ENCODE measurements around the gene UBE2J2. TPM values are rescaled to one million over a fixed set of nuclear protein-coding genes. Genes with fewer than 3 reads are reported as not detected.

The UBE2J2 gene
- total and polyA plus RNA-seq, 2 experiments from 2014 or later: 49.7 to 63.5 TPM

DNA sequence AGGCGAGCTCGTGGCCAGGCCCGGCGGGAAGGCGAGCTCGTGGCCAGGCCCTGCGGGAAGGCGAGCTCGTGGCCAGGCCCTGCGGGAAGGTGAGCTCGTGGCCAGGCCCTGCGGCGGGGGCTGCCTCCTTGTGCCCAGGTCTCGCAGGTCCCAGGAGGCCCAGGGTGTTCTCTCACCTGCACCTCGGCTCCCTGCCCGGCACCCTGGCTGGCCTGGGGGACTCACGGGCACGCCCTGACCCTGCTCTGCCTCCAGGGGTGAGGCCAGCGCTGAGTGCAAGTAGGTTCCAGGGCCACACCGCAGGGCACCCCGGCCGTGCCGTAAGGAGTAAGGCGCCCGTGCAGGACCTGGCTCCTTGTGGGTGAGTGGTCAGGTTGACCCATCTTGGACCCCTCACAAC is 46.3 kb downstream of the UBE2J2 start:
- Histone ChIP-seq H3K9ac (no peak overlapping the region), H2AFZ (no peak overlapping the region), H3K36me3 (ENCODE audit: low read depth) (no peaks in the 10 kb centered on the region; the same call in 1 of the 2 replicates), H4K20me1 (ENCODE audit: insufficient read depth) (no peaks in the 10 kb centered on the region), H3K4me3 (no peak overlapping the region), H3K79me2 (ENCODE audit: insufficient read depth) (peaks cover 82% of the 10 kb centered on the region), H3K9me2 (ENCODE audit: insufficient read depth) (no peaks in the 10 kb centered on the region), H3K27ac (no peak overlapping the region), H3K4me2 (ENCODE audit: unreplicated experiment) (no peak overlapping the region), H3K4me1 (ENCODE audit: insufficient read depth) (peaks cover 7% of the 10 kb centered on the region; the same call in 1 of the 2 replicates), H3F3A (ENCODE audit: insufficient read depth) (peaks cover 12% of the 10 kb centered on the region), H3K9me3 (ENCODE audit: low read depth) (no peaks in the 10 kb centered on the region), H3K27me3 (replicated peaks; ENCODE audit: insufficient read depth) (no peaks in the 10 kb centered on the region)
- 94 to 96% methylated on average over 19 to 25 of the region's 25 CpGs for WGBS, 2 experiments (ENCODE audit: low coverage in 1 of 2, low lambda C conversion rate in 2 of 2, missing lambda C conversion rate in 2 of 2)
- no peak for DNase-seq
- TF ChIP-seq EZH2 (IDR thresholded peaks at IDR 0.05; ENCODE audit: insufficient read depth, poor library complexity, severe bottlenecking): no peak
- TF ChIP-seq EZH2phosphoT487 (IDR thresholded peaks at IDR 0.05; ENCODE audit: insufficient read depth, low read depth): no peak
- in situ Hi-C loops (cut with MboI): no loop called here

GRCh38 chr1:1226566-1227362 is 46.9 kb downstream of the UBE2J2 start:
- Histone ChIP-seq H4K20me1 (ENCODE audit: insufficient read depth) (no peaks in the 10 kb centered on the region), H3K4me1 (ENCODE audit: insufficient read depth) (peaks cover 7% of the 10 kb centered on the region; the same call in 1 of the 2 replicates), H3K27me3 (replicated peaks; ENCODE audit: insufficient read depth) (no peaks in the 10 kb centered on the region), H3K27ac (no peak overlapping the region), H2AFZ (no peak overlapping the region), H3K9me3 (ENCODE audit: low read depth) (no peaks in the 10 kb centered on the region), H3K79me2 (ENCODE audit: insufficient read depth) (peaks cover 82% of the 10 kb centered on the region), H3K36me3 (ENCODE audit: low read depth) (no peaks in the 10 kb centered on the region; the same call in 1 of the 2 replicates), H3F3A (ENCODE audit: insufficient read depth) (peaks cover 12% of the 10 kb centered on the region), H3K4me3 (no peak overlapping the region), H3K9me2 (ENCODE audit: insufficient read depth) (no peaks in the 10 kb centered on the region), H3K4me2 (ENCODE audit: unreplicated experiment) (no peak overlapping the region), H3K9ac (no peak overlapping the region)
- WGBS, 2 experiments (ENCODE audit: low coverage in 1 of 2, low lambda C conversion rate in 2 of 2, missing lambda C conversion rate in 2 of 2): 92 to 93% methylated on average over 31 to 44 of the region's 44 CpGs
- TF ChIP-seq EZH2 (IDR thresholded peaks at IDR 0.05; ENCODE audit: insufficient read depth, poor library complexity, severe bottlenecking) (no peak), EZH2phosphoT487 (IDR thresholded peaks at IDR 0.05; ENCODE audit: insufficient read depth, low read depth) (no peak)
- in situ Hi-C loops (cut with MboI): no loop called here
- no peak for DNase-seq

DNA sequence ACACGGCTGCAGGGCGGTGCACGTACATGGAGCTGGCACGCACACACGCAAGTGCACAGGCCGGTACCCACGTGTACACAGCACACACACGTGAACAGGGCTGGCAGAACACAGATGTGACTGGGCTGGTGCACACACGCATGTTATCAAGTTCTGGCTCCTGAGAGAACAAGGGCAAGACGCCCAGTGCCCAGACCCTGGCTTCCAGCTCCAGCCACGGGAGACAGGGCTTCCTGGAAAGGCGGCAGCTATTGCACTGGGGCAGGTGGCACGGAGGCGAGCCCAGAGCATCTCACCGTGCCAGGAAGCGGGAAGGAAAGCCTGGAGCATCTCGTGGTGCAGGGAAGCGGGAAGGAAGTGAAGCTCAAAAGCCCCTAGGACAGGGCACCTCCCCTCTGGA is 47.7 kb downstream of the UBE2J2 start:
- no peaks in the 10 kb centered on the region for H4K20me1 ChIP-seq (ENCODE audit: insufficient read depth)

DNA sequence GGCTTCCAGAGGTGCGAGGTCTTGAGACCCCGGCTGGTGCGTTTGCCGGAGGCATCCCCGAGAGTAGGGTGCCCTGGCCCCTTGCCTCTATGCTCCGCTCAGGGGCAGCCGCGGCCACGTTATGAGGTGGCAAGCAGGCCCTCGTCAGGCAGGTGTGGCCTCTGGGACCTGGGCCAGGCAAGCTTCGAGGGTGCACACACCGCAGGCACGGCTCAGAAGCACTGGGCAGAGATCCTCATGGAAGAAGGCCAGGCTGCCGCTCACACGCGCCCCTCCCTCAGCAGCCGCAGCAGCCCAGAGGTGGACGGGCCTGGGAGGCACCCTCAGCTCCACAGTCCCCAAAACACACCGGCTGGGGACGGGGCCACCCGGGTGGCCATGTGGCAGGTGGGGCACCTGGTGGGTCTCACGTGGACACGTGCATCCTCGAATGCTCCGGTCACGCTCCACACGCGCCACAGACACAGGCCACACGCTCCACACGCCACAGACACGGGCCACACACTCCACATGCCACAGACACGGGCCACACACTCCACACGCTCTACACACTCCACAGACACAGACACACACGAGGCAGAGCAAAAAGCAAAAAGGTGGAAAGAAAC is 48.3 kb downstream of the UBE2J2 start:
- no peaks in the 10 kb centered on the region for H3K9me3 ChIP-seq (ENCODE audit: low read depth)
- H3K4me1 ChIP-seq (ENCODE audit: insufficient read depth): peaks cover 4% of the 10 kb centered on the region; the same call in 1 of the 2 replicates
- 89 to 92% methylated on average over 33 to 34 of the region's 34 CpGs for WGBS, 2 experiments (ENCODE audit: low coverage in 1 of 2, low lambda C conversion rate in 2 of 2, missing lambda C conversion rate in 2 of 2)
- H3K9me2 ChIP-seq (ENCODE audit: insufficient read depth): no peaks in the 10 kb centered on the region
- peaks cover 70% of the 10 kb centered on the region for H3K79me2 ChIP-seq (ENCODE audit: insufficient read depth)
- no peaks in the 10 kb centered on the region; the same call in 1 of the 2 replicates for H3K36me3 ChIP-seq (ENCODE audit: low read depth)
- H3K27me3 ChIP-seq (replicated peaks; ENCODE audit: insufficient read depth): no peaks in the 10 kb centered on the region
- peaks cover 3% of the 10 kb centered on the region; the same call in 1 of the 2 replicates for H3F3A ChIP-seq (ENCODE audit: insufficient read depth)
- in situ Hi-C loops (cut with MboI): no loop called here
- no peak overlapping the region for H3K9ac ChIP-seq
- no peak overlapping the region for H2AFZ ChIP-seq
- no peaks in the 10 kb centered on the region for H4K20me1 ChIP-seq (ENCODE audit: insufficient read depth)
- TF ChIP-seq EZH2 (IDR thresholded peaks at IDR 0.05; ENCODE audit: insufficient read depth, poor library complexity, severe bottlenecking): no peak
- TF ChIP-seq EZH2phosphoT487 (IDR thresholded peaks at IDR 0.05; ENCODE audit: insufficient read depth, low read depth): no peak
- H3K4me2 ChIP-seq (ENCODE audit: unreplicated experiment): no peak overlapping the region
- no peak overlapping the region for H3K4me3 ChIP-seq
- DNase-seq: no peak
- no peak overlapping the region for H3K27ac ChIP-seq

More for the DNA sequence above, 47.7 kb downstream of the UBE2J2 start:
- Histone ChIP-seq H3K9me2 (ENCODE audit: insufficient read depth) (no peaks in the 10 kb centered on the region), H3F3A (ENCODE audit: insufficient read depth) (peaks cover 8% of the 10 kb centered on the region), H3K27me3 (replicated peaks; ENCODE audit: insufficient read depth) (no peaks in the 10 kb centered on the region), H3K9me3 (ENCODE audit: low read depth) (no peaks in the 10 kb centered on the region), H3K27ac (no peak overlapping the region), H3K9ac (no peak overlapping the region), H3K4me3 (no peak overlapping the region), H3K4me2 (ENCODE audit: unreplicated experiment) (no peak overlapping the region), H3K4me1 (ENCODE audit: insufficient read depth) (peaks cover 7% of the 10 kb centered on the region; the same call in 1 of the 2 replicates), H3K79me2 (ENCODE audit: insufficient read depth) (peaks cover 76% of the 10 kb centered on the region), H3K36me3 (ENCODE audit: low read depth) (no peaks in the 10 kb centered on the region; the same call in 1 of the 2 replicates), H2AFZ (no peak overlapping the region)
- in situ Hi-C loops (cut with MboI): no loop called here
- TF ChIP-seq EZH2phosphoT487 (IDR thresholded peaks at IDR 0.05; ENCODE audit: insufficient read depth, low read depth) (no peak), EZH2 (IDR thresholded peaks at IDR 0.05; ENCODE audit: insufficient read depth, poor library complexity, severe bottlenecking) (no peak)
- no peak for DNase-seq
- 91 to 95% methylated on average over 18 of the region's 18 CpGs for WGBS, 2 experiments (ENCODE audit: low coverage in 1 of 2, low lambda C conversion rate in 2 of 2, missing lambda C conversion rate in 2 of 2)
